Kidney tubule cell (primary cell): ENCODE measurements around the gene WFDC10A.
A peak's percentile ranks its signal among the peaks of the same experiment; 100 is the strongest.
"Not testable (repeated sequence)": the region's sequence is repeated elsewhere in the genome, so short reads cannot be mapped to it uniquely, and the experiment has no call there.

Experiments
- DNase-seq: peaks from one replicate; pipeline ENCODE4 v3.0.0-alpha.2; 2018; ENCODE audit warnings: low spot score

Gene WFDC10A

DNA sequence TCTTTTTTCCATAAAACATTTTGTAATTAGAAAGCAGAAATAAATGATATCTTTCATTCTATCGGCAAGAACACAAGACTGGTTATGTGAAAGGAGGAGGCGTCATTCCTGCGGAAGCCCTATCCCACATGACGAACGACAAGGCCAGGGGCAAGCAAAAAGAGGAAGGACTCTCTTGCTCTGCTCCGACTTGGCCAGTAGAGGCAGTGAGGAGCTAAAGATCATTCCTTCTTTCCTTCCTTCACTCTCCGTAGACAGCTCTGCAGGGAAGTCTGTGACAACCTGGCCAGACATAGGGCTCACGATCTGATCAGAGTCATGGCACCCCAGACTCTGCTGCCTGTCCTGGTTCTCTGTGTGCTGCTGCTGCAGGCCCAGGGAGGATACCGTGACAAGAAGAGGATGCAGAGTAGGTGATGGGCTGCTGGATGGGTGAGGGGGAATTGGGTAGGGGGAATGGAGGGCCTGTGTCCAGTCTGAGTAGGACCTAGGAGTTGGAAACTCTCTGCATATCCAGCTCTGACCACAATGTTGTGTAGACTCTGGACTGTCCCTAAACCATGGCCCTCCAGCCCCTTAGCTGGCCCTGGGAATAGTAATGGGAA is at the start of gene WFDC10A:
Gene WFDC10A, plus strand, starts transcription at position 244 of the 605 bp plus-strand sequence. Its CDS starts 75 bp downstream, at position 319.
- DNase-seq = peak; percentile 72

- no peak for DNase-seq
Measured at GRCh38 chr20:45581702-45582101, 47.8 kb upstream of the WFDC10A start.

GRCh38 chr20:45583502-45583901 is 46.0 kb upstream of the WFDC10A start:
- DNase-seq = no peak

DNA sequence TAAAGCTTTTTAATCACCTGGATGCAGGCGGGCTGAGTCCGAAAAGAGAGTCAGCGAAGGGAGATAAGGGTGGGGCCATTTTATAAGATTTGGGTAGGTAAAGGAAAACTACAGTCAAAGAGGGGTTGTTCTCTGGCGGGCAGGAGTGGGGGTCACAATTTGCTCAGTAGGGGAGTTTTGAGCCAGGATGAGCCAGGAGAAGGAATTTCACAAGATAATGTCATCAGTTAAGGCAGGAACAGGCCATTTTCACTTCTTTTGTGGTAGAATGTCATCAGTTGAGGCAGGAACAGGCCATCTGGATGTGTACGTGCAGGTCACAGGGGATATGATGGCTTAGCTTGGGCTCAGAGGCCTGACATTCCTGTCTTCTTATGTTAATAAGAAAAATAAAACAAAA is 45.2 kb upstream of the WFDC10A start:
- not testable (repeated sequence) for DNase-seq

- DNase-seq = not testable (repeated sequence)
Measured at GRCh38 chr20:45585986-45586385, 43.6 kb upstream of the WFDC10A start.

GRCh38 chr20:45588800-45589199 is 40.7 kb upstream of the WFDC10A start:
- DNase-seq = peak; percentile 24

GRCh38 chr20:45589725-45590124 is 39.8 kb upstream of the WFDC10A start:
- peak; percentile 84 for DNase-seq

DNA sequence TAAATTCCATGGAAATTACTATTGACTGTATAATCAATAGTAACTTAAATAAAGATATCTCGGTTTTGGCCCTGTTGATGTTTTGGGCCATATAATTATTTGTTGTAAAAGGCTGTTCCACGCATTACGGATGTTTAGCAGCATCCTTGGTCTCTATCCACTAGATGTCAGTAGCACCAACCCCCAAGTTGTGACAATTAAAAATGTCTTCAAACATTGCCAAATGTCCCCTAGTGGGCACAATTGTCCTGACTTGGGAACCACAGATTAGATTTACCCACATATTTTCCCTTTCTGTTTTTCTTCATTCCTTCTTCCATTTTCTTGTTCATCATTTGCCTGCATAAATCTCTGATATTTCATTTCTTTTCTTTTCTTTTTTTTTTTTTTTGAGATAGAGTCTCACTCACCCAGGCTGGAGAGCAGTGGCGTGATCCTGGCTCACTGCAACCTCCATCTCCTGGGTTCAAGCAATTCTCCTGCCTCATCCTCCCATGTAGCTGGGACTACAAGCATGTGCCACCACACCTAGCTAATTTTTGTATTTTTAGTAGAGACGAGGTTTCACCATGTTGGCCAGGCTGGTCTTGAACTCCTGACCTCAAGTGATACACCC is 36.9 kb upstream of the WFDC10A start:
- DNase-seq = peak; percentile 62

GRCh38 chr20:45593498-45593897 is 36.0 kb upstream of the WFDC10A start:
- DNase-seq = no peak

GRCh38 chr20:45595235-45595634 is 34.3 kb upstream of the WFDC10A start:
- no peak for DNase-seq

DNA sequence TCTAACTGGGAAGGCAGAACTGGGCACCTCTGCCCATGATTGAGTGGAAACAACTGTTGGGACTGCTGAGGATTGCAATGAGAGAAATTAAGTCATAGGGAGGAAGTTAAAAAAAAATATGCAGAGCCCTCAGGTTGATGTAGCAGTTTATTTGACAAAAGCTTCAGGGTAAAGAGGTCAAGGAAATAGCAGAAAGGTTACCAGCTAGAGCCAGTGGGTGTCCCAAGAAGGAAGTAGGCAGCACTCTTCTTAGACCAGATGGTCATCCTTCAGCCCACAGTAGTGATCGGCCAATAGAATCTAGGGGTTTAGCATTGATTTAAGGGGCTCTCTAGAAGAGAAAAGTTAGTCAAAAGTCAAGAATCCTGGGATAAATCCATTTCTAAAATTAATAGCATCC is 21.7 kb upstream of the WFDC10A start:
- DNase-seq = no peak

DNA sequence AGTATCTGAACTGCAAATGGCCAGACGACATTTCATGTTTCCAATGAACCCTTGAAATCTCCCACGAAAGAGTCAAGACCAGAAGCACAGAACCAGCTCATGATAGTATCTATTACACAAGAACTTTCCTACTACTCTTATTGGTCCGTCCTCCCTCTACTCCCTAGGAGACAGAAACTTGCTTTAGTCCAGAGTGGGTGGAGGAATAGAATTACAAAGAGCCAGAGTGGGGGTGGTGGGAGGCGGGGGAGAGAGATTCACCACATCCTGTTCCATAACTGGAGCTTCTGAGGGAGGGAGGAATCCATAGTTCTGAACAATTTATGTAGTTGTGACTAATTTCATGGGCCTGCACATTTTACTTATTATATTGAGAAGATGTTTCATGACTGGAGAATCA is 18.5 kb upstream of the WFDC10A start:
- peak; percentile 45 for DNase-seq

DNA sequence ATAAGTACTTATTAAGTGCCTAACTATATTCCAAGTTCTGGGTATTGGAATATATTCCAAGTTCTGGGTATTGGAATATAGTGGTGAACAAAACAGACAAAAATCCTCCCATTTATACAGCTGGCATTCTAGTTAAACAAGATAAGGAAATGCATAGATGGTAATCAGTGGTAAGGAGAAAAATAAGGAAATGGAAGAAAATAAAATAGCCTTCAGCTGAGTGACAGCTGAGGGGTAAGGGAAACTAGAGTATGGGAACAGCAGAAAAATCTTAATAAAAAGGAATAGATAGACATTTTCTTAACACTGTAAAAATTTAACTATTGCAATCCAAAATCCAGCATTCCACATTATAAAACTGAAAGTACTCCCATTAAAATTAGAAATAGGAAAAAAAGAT is 17.2 kb upstream of the WFDC10A start:
- no peak for DNase-seq

DNA sequence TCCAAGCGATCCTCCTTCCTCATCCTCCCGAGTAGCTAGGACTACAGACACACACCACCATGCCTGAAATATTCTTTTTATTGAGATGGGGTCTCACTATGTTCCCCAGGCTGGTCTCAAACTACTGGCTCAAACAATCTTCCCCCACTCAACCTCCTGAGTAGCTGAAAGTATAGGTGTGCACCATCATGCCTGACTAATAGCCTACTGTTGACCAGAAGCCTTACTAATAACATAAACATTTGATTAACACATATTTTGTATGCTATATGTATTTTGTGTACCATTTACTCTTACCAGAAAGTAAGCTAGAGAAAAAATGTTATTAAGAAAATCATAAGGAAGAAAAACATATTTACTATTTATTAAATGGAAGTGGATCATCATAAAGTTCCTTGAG is 11.9 kb upstream of the WFDC10A start:
- no peak for DNase-seq

DNA sequence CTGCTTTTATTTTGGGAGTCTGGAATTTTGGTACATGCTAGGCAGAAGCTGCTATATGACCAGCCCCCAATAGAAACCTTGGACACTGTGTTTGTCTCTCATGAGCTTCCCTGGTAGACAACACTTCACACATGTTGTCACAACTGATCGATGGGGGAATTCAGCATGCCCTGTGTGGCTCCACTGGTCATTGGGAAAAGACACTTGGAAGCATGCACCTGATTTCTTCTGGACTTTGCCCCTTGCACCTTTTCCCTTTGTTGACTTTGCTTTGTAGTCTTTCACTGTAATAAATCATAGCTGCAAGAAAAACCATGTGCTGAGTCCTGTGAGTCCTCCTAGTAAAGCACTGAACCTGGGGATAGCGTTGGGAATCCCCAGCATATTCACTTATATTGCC is 7.9 kb upstream of the WFDC10A start:
- no peak for DNase-seq

GRCh38 chr20:45626540-45626939 is 3.0 kb upstream of the WFDC10A start:
- DNase-seq = no peak

DNA sequence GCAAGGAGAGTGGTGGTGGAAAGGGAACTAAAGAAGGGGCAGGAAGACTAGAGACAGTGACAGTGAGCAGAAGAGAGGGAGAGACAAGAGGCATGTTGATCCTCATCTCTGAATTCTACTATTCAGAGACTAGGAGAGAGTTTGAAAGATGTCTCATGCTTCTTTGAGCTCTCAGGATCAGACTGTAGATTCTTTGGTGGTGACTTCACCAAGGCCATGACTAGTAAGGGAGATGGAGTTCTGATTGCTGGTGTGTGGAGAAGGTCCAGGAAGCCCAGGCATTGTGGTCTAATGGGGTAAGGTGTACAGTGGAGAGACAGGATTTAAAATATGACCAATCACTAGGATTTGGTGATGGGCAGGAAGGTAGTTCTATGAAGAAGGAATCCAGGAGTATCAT is 832 bp downstream of the WFDC10A start:
- DNase-seq = peak; percentile 47

- no peak for DNase-seq
Measured at GRCh38 chr20:45631184-45631583, 1.6 kb downstream of the WFDC10A start, which contains the start of gene WFDC9. TSS of gene WFDC9 (minus strand) at chr20:45631284. CDS start at chr20:45610181, 21,103 bp downstream.

DNA sequence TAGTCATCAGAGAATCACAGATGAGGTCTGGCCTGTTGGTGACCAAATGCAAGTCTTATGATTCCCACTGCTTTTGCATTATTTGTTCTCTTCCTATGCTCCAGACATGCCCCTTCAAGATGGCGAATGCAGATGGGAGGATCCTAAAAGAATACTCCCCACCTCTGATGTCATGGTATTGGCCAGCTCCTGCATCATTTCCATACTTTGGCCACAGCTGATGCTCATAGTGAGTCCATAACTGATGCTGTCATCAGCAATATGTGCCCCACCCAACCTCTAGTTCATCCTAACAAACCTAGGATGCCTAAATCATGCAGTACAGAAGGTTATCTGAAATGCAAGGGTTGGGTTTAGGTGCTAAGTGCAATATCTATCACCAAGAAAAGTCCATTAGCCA is 7.0 kb downstream of the WFDC10A start:
- DNase-seq = no peak

DNA sequence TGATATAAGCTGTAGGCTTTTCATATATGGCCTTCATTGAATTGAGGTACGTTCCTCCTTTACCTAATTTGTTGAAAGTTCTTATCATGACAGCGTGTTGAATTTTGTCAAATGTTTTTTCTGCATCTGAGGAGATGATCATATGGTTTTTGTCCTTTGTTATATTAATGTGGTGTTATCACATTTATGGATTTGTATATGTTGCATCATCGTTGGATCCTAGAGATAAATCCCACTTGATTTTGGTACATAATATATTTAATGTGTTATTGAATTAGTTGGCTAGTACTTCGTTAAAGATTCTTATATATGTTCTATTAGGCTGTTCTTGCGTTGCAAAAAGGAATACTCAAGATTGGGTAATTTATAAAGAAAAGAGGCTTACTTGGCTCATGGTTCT is 10.1 kb downstream of the WFDC10A start:
- no peak for DNase-seq

DNA sequence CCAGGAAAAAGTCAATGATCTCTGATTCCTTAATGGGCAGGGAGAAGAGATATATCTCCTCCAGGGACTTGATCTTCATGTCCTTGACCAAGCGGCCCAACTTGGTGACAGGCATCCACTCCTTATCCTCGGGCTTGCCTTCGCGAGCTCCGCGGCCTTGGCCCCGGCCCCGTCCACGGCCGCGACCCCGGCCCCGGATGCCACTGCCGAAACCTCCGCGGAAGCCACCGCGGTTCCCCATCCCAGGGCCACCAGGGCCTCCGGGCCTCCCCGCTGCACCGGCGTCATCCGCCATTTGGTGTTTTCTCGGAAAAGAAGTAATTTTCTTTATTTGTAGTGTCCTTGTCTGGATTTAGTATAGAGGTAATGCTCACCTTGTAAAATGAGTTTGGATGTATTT is 11.5 kb downstream of the WFDC10A start:
- DNase-seq = not testable (repeated sequence)

GRCh38 chr20:45645869-45646268 is 16.3 kb downstream of the WFDC10A start:
- DNase-seq = not testable (repeated sequence)

GRCh38 chr20:45646875-45647274 is 17.3 kb downstream of the WFDC10A start:
- DNase-seq = no peak
